BE2C (cell line): ENCODE results near the gene EXOC2.

Experiments used
- DNase-seq: peaks from one replicate; pipeline ENCODE4 v3.0.0-alpha.2; 2020
- H3K27me3 ChIP-seq: fragments of 250-450 bp; sonication (Bioruptor Pico); 2 replicates; pipeline ENCODE4 v1.5.1; 2020; ENCODE audit warnings: mild to moderate bottlenecking
- H3K36me3 ChIP-seq: fragments of 250-450 bp; sonication (Bioruptor Pico); 2 replicates; pipeline ENCODE4 v1.5.1; 2020; ENCODE audit warnings: mild to moderate bottlenecking
- H3K4me1 ChIP-seq: fragments of 250-450 bp; sonication (Bioruptor Pico); 2 replicates; pipeline ENCODE4 v1.5.1; 2020
- H3K4me3 ChIP-seq: 2 replicates; pipeline ENCODE4 v1.5.1; 2011; ENCODE audit warnings: low read depth, low read length
- H3K9me3 ChIP-seq: fragments of 250-450 bp; sonication (Bioruptor Pico); 2 replicates; pipeline ENCODE4 v1.5.1; 2020
- CTCF ChIP-seq: IDR thresholded peaks from 2 replicates; pipeline ENCODE4 v1.5.1; 2012; ENCODE audit warnings: mild to moderate bottlenecking, low read depth, low read length

The EXOC2 gene

GRCh38 chr6:635233-635632, 57.7 kb downstream of the EXOC2 start:
- H3K27me3 ChIP-seq = no peaks in the 10 kb centered on the region
- H3K9me3 ChIP-seq = no peaks in the 10 kb centered on the region
- H3K36me3 ChIP-seq = no peaks in the 10 kb centered on the region
- H3K4me1 ChIP-seq = no peaks in the 10 kb centered on the region
- no peak for TF ChIP-seq CTCF
- H3K4me3 ChIP-seq = no peak overlapping the region
- DNase-seq = no peak

- no peaks in the 10 kb centered on the region for H3K36me3 ChIP-seq
- TF ChIP-seq CTCF = no peak
- no peaks in the 10 kb centered on the region for H3K27me3 ChIP-seq
- DNase-seq = no peak
- no peak overlapping the region for H3K4me3 ChIP-seq
- H3K9me3 ChIP-seq = no peaks in the 10 kb centered on the region
- no peaks in the 10 kb centered on the region for H3K4me1 ChIP-seq
Measured at GRCh38 chr6:633611-634010, 59.3 kb downstream of the EXOC2 start.

GRCh38 chr6:628766-629165, 64.2 kb downstream of the EXOC2 start:
- Histone ChIP-seq H3K4me1 (no peaks in the 10 kb centered on the region), H3K4me3 (no peak overlapping the region), H3K36me3 (no peaks in the 10 kb centered on the region), H3K9me3 (no peaks in the 10 kb centered on the region), H3K27me3 (no peaks in the 10 kb centered on the region)
- DNase-seq = no peak
- no peak for TF ChIP-seq CTCF

DNA sequence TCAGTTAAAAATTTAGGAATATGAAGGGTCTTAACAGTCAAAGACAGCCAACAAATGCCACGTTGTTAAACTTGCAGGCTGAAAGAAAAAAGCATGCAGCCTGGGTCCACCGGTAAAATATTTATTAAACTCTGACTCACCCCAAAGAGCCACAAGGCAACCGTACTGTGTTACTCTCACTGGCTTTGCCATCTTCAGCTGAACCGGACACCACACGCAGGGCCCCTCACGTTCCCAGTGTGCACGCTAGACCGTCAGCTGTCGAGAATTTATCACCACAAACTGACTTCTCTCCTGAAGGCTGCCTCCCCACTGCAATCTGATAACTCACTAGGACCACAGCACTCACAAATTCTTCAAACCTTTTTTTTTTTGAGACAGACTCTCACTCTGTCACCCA, 66.7 kb downstream of the EXOC2 start:
- H3K36me3 ChIP-seq = no peaks in the 10 kb centered on the region
- no peak for DNase-seq
- H3K9me3 ChIP-seq = no peaks in the 10 kb centered on the region
- H3K4me3 ChIP-seq = no peak overlapping the region
- no peak for TF ChIP-seq CTCF
- H3K4me1 ChIP-seq = no peaks in the 10 kb centered on the region
- H3K27me3 ChIP-seq = no peaks in the 10 kb centered on the region

- no peak for DNase-seq
- Histone ChIP-seq H3K9me3 (no peaks in the 10 kb centered on the region), H3K27me3 (no peaks in the 10 kb centered on the region), H3K4me1 (no peaks in the 10 kb centered on the region), H3K4me3 (no peak overlapping the region), H3K36me3 (no peaks in the 10 kb centered on the region)
- TF ChIP-seq CTCF = peak; percentile 13; the same call in 1 of the 2 replicates
Measured at GRCh38 chr6:624979-625378, 68.0 kb downstream of the EXOC2 start.

- TF ChIP-seq CTCF = no peak
- Histone ChIP-seq H3K36me3 (no peaks in the 10 kb centered on the region), H3K4me1 (no peaks in the 10 kb centered on the region), H3K4me3 (no peak overlapping the region), H3K27me3 (no peaks in the 10 kb centered on the region), H3K9me3 (no peaks in the 10 kb centered on the region)
- no peak for DNase-seq
Measured at GRCh38 chr6:622462-622861, 70.5 kb downstream of the EXOC2 start.
